HG02610 (cell line): ENCODE results near the gene TBC1D4.

Experiments used
- ATAC-seq: cut with Tn5 transposase; IDR thresholded peaks from one replicate; pipeline ENCODE4 v1.9.1; 2021; ENCODE audit warnings: mild to moderate bottlenecking, moderate library complexity; ENCODE audit not compliant: unreplicated experiment

The TBC1D4 gene

DNA sequence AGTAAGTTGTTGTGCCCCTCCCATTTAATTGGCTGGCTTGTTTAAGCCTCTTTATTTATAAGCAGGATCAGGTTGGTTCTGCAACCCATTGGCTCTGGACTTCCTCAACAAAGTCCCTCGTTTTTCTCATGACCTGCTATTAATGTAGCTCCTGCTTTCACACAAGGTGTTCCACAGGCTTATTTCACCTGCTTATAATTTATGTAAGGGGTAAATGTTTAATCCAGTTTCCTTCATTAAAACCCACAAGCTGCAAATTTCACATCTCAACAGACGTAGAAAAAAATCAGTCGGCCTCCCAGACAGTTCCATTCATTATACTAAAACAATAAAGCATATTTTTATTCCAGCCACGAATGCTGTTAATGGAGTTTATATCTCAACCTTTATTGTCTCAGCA lies 86.1 kb downstream of the TBC1D4 start:
- ATAC-seq, result no peak

DNA sequence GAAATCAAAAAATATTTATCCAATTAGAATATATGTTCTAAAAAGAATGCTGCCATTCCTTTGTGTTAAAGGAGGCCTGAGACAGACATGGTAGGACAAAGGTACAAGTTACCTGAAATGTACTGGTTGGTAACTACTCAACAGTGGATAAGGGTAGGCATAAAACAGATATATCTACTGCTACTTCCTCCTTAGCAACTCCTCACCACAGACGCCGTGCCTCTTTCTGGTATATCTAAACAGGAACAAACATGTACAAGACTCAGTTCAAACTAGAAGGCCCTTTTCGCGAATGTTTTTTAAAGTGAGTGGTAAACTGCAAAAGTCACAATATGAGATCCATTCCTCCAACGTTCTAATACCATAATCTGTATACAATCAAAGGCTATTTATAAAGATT lies 86.9 kb downstream of the TBC1D4 start:
- ATAC-seq, result peak; percentile 44

GRCh38 chr13:75393839-75394520 lies 88.0 kb downstream of the TBC1D4 start:
- no peak for ATAC-seq

GRCh38 chr13:75391432-75392100 lies 90.4 kb downstream of the TBC1D4 start:
- ATAC-seq, result peak; percentile 65

GRCh38 chr13:75390229-75390628 lies 91.7 kb downstream of the TBC1D4 start:
- ATAC-seq, result no peak

GRCh38 chr13:75385708-75386083 lies 96.3 kb downstream of the TBC1D4 start:
- ATAC-seq, result peak; percentile 53

GRCh38 chr13:75384879-75385707 lies 96.9 kb downstream of the TBC1D4 start:
- no peak for ATAC-seq

- no peak for ATAC-seq
Measured at GRCh38 chr13:75383064-75383715, 98.8 kb downstream of the TBC1D4 start.

- no peak for ATAC-seq
Measured at GRCh38 chr13:75378301-75378700, 103.7 kb downstream of the TBC1D4 start.

DNA sequence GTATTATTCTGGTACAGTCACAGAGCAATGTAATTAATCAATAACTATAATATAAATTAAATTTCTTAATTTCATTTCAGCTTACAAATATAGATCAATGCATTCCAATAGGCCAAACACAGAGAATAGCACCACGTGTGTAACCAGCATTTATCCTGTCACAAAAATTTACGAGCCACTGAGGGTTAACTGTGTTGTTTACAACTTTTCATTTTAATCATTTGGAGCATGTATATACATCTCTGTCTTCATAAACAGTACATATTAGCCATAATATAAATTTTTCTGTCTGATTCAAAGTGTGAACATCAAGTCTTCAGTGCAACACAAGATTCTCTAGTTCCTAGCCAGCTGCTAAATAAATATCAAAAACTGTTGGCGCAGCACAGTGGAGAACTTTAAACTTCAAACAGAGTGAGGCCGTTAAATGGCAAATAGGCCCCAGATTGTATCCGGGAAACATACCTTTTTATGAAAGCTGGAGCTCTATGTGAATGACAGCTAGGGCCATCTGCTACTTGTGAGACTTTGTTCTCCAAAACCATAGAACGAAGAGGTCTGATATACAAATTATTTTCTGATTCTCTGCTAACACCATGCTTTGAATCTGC lies 105.1 kb downstream of the TBC1D4 start:
- no peak for ATAC-seq

DNA sequence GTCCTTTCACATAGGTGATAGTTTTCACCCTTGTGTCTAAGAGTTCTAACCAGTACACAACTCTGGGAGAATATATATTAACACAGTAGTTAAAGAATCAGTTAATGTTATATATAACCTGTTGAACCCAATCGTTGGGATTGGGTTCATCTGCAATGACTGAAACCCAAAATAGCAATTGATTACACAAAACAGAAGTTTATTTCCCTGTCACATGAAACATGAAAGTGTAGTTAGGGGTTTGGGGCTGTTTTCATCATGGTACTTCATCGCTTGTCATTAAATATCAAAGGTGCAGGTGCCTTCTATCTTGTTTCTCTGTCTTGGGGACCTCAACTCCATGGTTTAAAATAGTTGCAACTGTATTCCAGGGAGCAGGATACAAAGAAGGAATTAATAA lies 106.6 kb downstream of the TBC1D4 start:
- no peak for ATAC-seq

GRCh38 chr13:75373988-75374387 lies 108.0 kb downstream of the TBC1D4 start:
- no peak for ATAC-seq

DNA sequence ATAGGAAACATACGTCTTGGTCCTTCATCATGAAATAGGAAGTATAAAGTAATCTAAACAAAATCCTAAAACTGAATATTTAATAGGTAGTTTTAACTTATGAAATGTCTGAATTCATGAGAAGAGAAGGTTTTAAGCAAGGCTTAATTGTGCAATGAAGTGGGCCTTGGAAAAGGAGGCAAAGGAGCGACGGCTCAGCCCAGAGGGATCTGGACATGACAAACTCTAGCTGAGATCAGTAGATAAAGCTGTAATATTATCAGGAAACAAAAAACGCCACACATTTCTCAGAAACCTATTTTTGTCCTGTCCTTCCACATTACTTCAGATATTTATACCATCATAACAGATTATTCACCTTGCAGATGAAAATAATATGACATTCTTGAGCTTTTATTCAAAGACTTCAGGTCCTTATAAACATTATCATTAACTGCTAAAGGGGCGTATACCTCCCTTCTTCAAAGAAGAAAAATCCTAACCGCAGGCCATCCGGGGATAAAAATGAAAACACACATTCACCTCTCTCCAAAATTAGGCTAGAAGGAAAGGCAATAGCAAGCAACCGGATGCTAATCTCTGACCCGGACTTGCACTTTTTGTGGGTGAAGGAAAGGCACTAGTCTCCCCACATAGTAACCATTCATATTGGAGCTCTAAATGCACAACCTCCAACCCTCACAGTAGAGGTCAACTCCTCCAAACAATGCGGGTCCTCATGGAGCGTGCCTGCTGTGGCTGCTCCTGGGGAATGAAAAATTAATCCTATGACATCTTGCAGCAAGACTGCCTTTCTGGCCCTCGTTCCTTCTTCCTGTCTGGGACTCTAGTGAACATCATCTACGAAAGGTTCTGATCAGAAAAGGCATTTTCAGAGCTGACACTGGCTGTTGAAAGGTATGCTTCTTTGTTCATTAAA lies 108.8 kb downstream of the TBC1D4 start:
- ATAC-seq, result no peak

DNA sequence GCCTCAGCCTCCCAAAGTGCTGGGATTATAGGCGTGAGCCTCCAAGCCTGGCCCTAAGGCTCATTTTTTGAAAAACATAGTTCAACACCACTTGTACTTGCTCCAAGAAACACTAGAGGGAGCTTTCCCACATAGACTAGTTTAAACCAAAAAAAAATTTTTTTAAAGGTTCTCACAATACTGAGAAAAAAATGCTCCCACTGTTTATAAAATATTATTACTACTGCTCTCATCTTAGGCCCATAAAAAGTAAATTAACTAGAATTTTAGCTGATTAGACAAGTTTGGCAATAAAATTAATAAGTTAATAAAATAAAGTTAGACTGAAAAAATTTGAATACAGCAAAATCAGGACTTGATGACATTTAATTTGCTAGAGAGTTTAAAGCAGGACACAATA lies 109.5 kb downstream of the TBC1D4 start:
- ATAC-seq, result peak; percentile 42

GRCh38 chr13:75371203-75371602 lies 110.8 kb downstream of the TBC1D4 start:
- ATAC-seq, result no peak

DNA sequence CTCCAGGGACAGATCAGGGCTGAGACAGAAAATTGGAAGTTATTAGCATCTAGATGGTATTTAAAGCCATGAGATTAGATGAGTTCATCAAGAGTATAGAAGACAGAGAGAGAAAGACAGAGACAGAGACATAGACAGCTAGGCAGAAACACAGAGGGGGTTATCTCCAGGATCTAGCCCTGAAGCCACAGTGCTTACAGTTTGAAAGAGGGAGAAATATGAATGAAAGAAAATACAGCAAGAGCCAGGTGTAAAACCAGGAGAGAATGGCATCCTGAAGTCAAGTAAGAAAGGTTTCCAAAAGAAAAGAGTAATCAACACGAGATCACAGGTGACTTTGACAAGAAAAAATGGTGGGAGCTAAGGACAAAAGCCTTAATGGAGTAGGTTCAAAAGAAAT lies 111.2 kb downstream of the TBC1D4 start:
- ATAC-seq, result no peak

DNA sequence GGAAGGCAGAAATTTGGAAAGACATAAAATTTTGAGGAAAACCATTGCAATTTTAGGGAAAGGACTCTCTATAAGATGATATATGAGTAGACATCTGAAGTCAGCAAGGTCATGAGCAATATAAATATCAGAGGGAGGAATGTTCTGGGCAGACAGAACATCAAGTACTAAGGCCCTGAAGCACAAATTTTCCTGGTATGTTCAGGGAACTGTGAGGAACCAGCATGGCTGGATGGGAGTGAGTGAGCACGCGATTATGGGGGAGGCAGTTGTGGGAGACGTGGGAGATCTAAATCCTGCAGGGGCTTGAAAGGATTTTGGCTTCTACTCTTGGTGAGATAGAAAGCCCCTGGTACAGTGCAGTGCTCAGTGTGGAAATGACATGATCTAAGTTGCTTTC lies 112.0 kb downstream of the TBC1D4 start:
- ATAC-seq, result no peak

DNA sequence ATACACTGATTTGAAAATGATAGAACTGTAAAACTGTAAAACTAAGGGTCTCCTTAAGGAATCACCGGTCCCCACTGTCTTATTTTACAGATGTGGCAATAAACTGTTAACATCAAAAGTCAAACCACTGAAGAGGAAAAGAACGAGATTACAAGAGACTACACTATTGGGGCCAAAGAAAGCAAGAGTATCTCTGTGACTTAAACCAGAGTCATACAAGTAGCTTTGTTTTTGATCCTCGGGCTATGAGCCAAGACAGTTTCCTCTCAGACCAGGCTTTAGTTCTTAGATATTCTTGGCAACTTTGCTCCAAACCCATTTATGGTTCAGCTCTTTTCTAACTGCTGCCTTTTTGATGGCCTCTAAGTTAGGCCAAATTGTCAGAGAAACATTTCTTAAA lies 113.8 kb downstream of the TBC1D4 start:
- ATAC-seq, result peak; percentile 42

GRCh38 chr13:75366380-75367280 lies 115.3 kb downstream of the TBC1D4 start:
- ATAC-seq, result no peak
